Loucy (cell line): ENCODE measurements around the gene MED13L.

Experiments used
- H2AFZ ChIP-seq: fragments of 200-600 bp; sonication (generic); 2 replicates; pipeline ENCODE4 v1.6.0; 2016; ENCODE audit warnings: antibody characterized with exemption, mild to moderate bottlenecking, low read length, moderate library complexity
- H3F3A ChIP-seq: fragments of 200-600 bp; 2 replicates; pipeline ENCODE4 v1.6.0; 2016; ENCODE audit warnings: antibody characterized with exemption, low read depth, mild to moderate bottlenecking
- H3K27me3 ChIP-seq: fragments of 200-600 bp; sonication (generic); 2 replicates; pipeline ENCODE4 v1.6.1; 2014; ENCODE audit warnings: low read length, mild to moderate bottlenecking; ENCODE audit not compliant: insufficient read depth, poor library complexity, severe bottlenecking
- H3K36me3 ChIP-seq: fragments of 200-600 bp; sonication (generic); 2 replicates; pipeline ENCODE4 v1.6.1; 2016; ENCODE audit warnings: low read length; ENCODE audit not compliant: insufficient read depth
- H3K4me1 ChIP-seq: fragments of 200-600 bp; sonication (generic); 2 replicates; pipeline ENCODE4 v1.5.1; 2014; ENCODE audit warnings: low read length, mild to moderate bottlenecking; ENCODE audit not compliant: insufficient read depth, poor library complexity, severe bottlenecking
- H3K4me2 ChIP-seq: fragments of 200-600 bp; sonication (generic); 2 replicates; pipeline ENCODE4 v1.6.0; 2014; ENCODE audit warnings: antibody characterized with exemption, low read length, low read depth, mild to moderate bottlenecking; ENCODE audit not compliant: poor library complexity, severe bottlenecking
- H3K4me3 ChIP-seq: fragments of 200-600 bp; sonication (generic); 2 replicates; pipeline ENCODE4 v1.5.1; 2014; ENCODE audit warnings: low read length, mild to moderate bottlenecking, mixed read lengths; ENCODE audit not compliant: poor library complexity, severe bottlenecking
- H3K79me2 ChIP-seq: fragments of 200-600 bp; sonication (generic); 2 replicates; pipeline ENCODE4 v1.6.1; 2014; ENCODE audit warnings: low read length; ENCODE audit not compliant: insufficient read depth
- H3K9ac ChIP-seq: fragments of 200-600 bp; sonication (generic); 2 replicates; pipeline ENCODE4 v1.6.0; 2014; ENCODE audit warnings: mild to moderate bottlenecking, low read depth, low read length, moderate library complexity; ENCODE audit not compliant: poor library complexity, severe bottlenecking
- H3K9me2 ChIP-seq: fragments of 200-600 bp; sonication (generic); replicated peaks from 2 replicates; pipeline ENCODE4 v1.6.1; 2016; ENCODE audit warnings: low read depth, low read length, mixed read lengths
- H3K9me3 ChIP-seq: fragments of 200-600 bp; sonication (generic); 2 replicates; pipeline ENCODE4 v1.6.1; 2014; ENCODE audit warnings: mild to moderate bottlenecking, antibody characterized with exemption, low read length, low read depth; ENCODE audit not compliant: insufficient read depth
- H4K20me1 ChIP-seq: fragments of 200-600 bp; sonication (generic); 2 replicates; pipeline ENCODE4 v1.6.0; 2014; ENCODE audit warnings: antibody characterized with exemption, low read length, mild to moderate bottlenecking; ENCODE audit not compliant: insufficient read depth, poor library complexity, severe bottlenecking
- CTCF ChIP-seq: fragments of 200-600 bp; sonication (generic); conservative IDR thresholded peaks from 2 replicates; pipeline ENCODE4 v1.5.1; 2014; ENCODE audit warnings: mild to moderate bottlenecking, antibody characterized with exemption, low read length
- EZH2phosphoT487 ChIP-seq: fragments of 200-600 bp; IDR thresholded peaks from 2 replicates; pipeline ENCODE4 v1.6.1; 2018; ENCODE audit warnings: antibody characterized with exemption, mild to moderate bottlenecking, moderate library complexity, borderline replicate concordance

MED13L gene

GRCh38 chr12:115988625-115989563, 288.6 kb downstream of the MED13L start:
- peaks cover 66% of the 10 kb centered on the region for H3K36me3 ChIP-seq
- peaks cover 7% of the 10 kb centered on the region; the same call in 1 of the 2 replicates for H3K79me2 ChIP-seq

GRCh38 chr12:115988212-115988611, 289.3 kb downstream of the MED13L start:
- Histone ChIP-seq H2AFZ (no peak overlapping the region), H3F3A (no peaks in the 10 kb centered on the region), H3K4me1 (peaks cover 17% of the 10 kb centered on the region), H3K79me2 (peaks cover 7% of the 10 kb centered on the region; the same call in 1 of the 2 replicates), H3K27me3 (no peaks in the 10 kb centered on the region), H3K4me2 (no peak overlapping the region), H3K9me2 (no peaks in the 10 kb centered on the region), H3K4me3 (no peak overlapping the region), H3K9ac (no peak overlapping the region), H3K9me3 (no peaks in the 10 kb centered on the region), H3K36me3 (peaks cover 68% of the 10 kb centered on the region), H4K20me1 (no peaks in the 10 kb centered on the region)
- TF ChIP-seq CTCF (no peak), EZH2phosphoT487 (no peak)

More at GRCh38 chr12:115988625-115989563, 288.6 kb downstream of the MED13L start:
- no peak for TF ChIP-seq EZH2phosphoT487
- Histone ChIP-seq H3F3A (no peaks in the 10 kb centered on the region), H3K9me3 (no peaks in the 10 kb centered on the region), H3K4me1 (peaks cover 17% of the 10 kb centered on the region), H3K4me3 (no peak overlapping the region), H3K9ac (no peak overlapping the region), H2AFZ (no peak overlapping the region), H3K4me2 (no peak overlapping the region), H4K20me1 (no peaks in the 10 kb centered on the region), H3K9me2 (no peaks in the 10 kb centered on the region), H3K27me3 (no peaks in the 10 kb centered on the region)

GRCh38 chr12:115984616-115985015, 292.9 kb downstream of the MED13L start:
- H3K9me2 ChIP-seq = no peaks in the 10 kb centered on the region
- no peaks in the 10 kb centered on the region for H3K9me3 ChIP-seq
- H3K36me3 ChIP-seq = peaks cover 69% of the 10 kb centered on the region
- H3K79me2 ChIP-seq = no peaks in the 10 kb centered on the region; the same call in 1 of the 2 replicates
- no peak overlapping the region for H2AFZ ChIP-seq
- TF ChIP-seq EZH2phosphoT487 (no peak), CTCF (no peak)
- H3K27me3 ChIP-seq = no peaks in the 10 kb centered on the region
- no peak overlapping the region for H3K4me2 ChIP-seq
- no peaks in the 10 kb centered on the region for H3F3A ChIP-seq
- H4K20me1 ChIP-seq = no peaks in the 10 kb centered on the region
- H3K4me3 ChIP-seq = no peak overlapping the region
- H3K4me1 ChIP-seq = peaks cover 14% of the 10 kb centered on the region
- H3K9ac ChIP-seq = no peak overlapping the region
